Mucosa of descending colon (tissue), 3 donors: ENCODE measurements around the gene KIFC3. TPM values are rescaled to one million over a fixed set of nuclear protein-coding genes. Genes with fewer than 3 reads are reported as not detected.

Source experiments
- ATAC-seq: fragments of 200-7000 bp; cut with Tn5 transposase; one replicate; pipeline ENCODE4 v1.9.1; 2020; ENCODE audit warnings: mild to moderate bottlenecking, moderate library complexity
- DNase-seq, 3 donors: peaks; one replicate each; pipeline ENCODE4 v3.0.0-alpha.2; 2020
- H3K36me3 ChIP-seq: fragments of 200-600 bp; one replicate; pipeline ENCODE4 v1.8.0; 2021; ENCODE audit warnings: low read depth, mild to moderate bottlenecking
- H3K4me1 ChIP-seq: fragments of 200-600 bp; one replicate; pipeline ENCODE4 v1.8.0; 2021; ENCODE audit warnings: low read depth, mild to moderate bottlenecking
- H3K4me3 ChIP-seq: fragments of 200-600 bp; one replicate; pipeline ENCODE4 v1.8.0; 2021; ENCODE audit warnings: mild to moderate bottlenecking
- H3K9me3 ChIP-seq: fragments of 200-600 bp; one replicate; pipeline ENCODE4 v1.8.0; 2021; ENCODE audit warnings: mild to moderate bottlenecking
- CTCF ChIP-seq: fragments of 200-600 bp; IDR thresholded peaks from one replicate; pipeline ENCODE4 v1.8.0; 2022; ENCODE audit warnings: antibody characterized with exemption, mild to moderate bottlenecking
- intact Hi-C, 2 donors: fragments of 100-400 bp; cut with DNase I in 1 of 2; cut with micrococcal nuclease in 1 of 2; formaldehyde crosslinking; loops; one replicate each; pipeline versions ENCODE4 v1.11.0 to v1.11.1; 2022; cut with DNase I, micrococcal nuclease
- total RNA-seq, 3 donors: library from RNA; stranded (reverse); fragmentation: NEBNext Ultra II Directional in 2 of 3; extraction: Animal tissue kit (Norgen Biotek cat#: 25700) in 2 of 3; gene quantifications; one replicate each; pipeline versions ENCODE4 v1.2.1 to v1.2.4, GENCODE V29; 2021 to 2023
- donor health status: DM: no; HTN: no; CAD: no; lungs with moderate emphysema.
- donor health status: DM: no; HTN: no; CAD: no.
- donor health status: DM: no; HTN: yes; CAD: no.

KIFC3 gene
- total RNA-seq, 3 donors from 2014 or later: 3.7 to 17.2 (median 8.3) TPM

- Histone ChIP-seq H3K4me3 (no peak overlapping the region), H3K9me3 (no peaks in the 10 kb centered on the region), H3K36me3 (no peaks in the 10 kb centered on the region), H3K4me1 (no peaks in the 10 kb centered on the region)
- no peak for ATAC-seq
- intact Hi-C loops: no loop called here
- DNase-seq: peak in 1 of 3 donors; percentile 24
- no peak for TF ChIP-seq CTCF
Measured at GRCh38 chr16:57765160-57765728, 37.0 kb downstream of the KIFC3 start.

- no peaks in the 10 kb centered on the region for H3K36me3 ChIP-seq
- ATAC-seq (peak; percentile 38), DNase-seq (peak in 1 of 3 donors; percentile 45)
- TF ChIP-seq CTCF: no peak
- intact Hi-C loops: no loop called here
- H3K9me3 ChIP-seq: no peaks in the 10 kb centered on the region
- H3K4me3 ChIP-seq: no peak overlapping the region
- no peaks in the 10 kb centered on the region for H3K4me1 ChIP-seq
Measured at GRCh38 chr16:57764341-57765159, 37.7 kb downstream of the KIFC3 start.

- ATAC-seq (no peak), DNase-seq (peak in 1 of 3 donors; percentile 34)
- H3K4me3 ChIP-seq: no peak overlapping the region
- no peaks in the 10 kb centered on the region for H3K9me3 ChIP-seq
- no peaks in the 10 kb centered on the region for H3K36me3 ChIP-seq
- H3K4me1 ChIP-seq: no peaks in the 10 kb centered on the region
- intact Hi-C loops: no loop called here
- no peak for TF ChIP-seq CTCF
Measured at GRCh38 chr16:57764006-57764340, 38.3 kb downstream of the KIFC3 start.

- ATAC-seq: no peak
- intact Hi-C loops: no loop called here
- no peaks in the 10 kb centered on the region for H3K36me3 ChIP-seq
Measured at GRCh38 chr16:57763285-57764005, 38.8 kb downstream of the KIFC3 start.

More at GRCh38 chr16:57763285-57764005, 38.8 kb downstream of the KIFC3 start:
- Histone ChIP-seq H3K9me3 (no peaks in the 10 kb centered on the region), H3K4me1 (no peaks in the 10 kb centered on the region), H3K4me3 (no peak overlapping the region)
- peak in 1 of 3 donors; percentile 31 for DNase-seq
- TF ChIP-seq CTCF: no peak
